ENCODE results near the gene BTBD9.

DNA sequence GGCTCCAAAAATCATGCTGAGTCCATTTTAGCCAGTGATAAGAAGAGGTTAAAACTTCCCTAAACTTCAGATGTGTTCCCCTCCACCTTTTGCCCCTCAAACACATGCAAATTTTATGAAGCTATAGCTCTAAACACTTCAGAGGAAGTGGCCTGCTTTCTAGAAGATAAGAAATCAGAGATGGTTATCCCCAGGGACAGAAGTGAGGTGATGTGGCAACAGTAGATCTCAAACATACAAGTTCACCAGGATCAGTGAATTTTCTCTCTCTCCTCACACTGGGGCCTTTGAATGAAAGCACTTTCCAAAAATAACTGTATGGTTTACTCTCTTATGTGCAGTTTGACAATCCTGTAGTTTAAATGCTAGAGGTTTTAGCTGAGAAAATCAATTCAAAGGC lies 332.0 kb downstream of the BTBD9 start:
- TF ChIP-seq CTCF (IDR thresholded peaks at IDR 0.05) (no peak), EZH2 (IDR thresholded peaks at IDR 0.05; ENCODE audit: borderline replicate concordance, insufficient read depth, low read depth, low read length, poor library complexity, severe bottlenecking) (no peak)

Data from B cell (primary cell).